HFF-Myc (cell line): ENCODE measurements around the gene MYBPC2.

ENCODE experiments used
- DNase-seq: peaks from one replicate; pipeline ENCODE4 v3.0.0-alpha.2; 2011; ENCODE audit warnings: low read depth; ENCODE audit errors: extremely low read depth
- H3K4me3 ChIP-seq: replicated peaks from 2 replicates; pipeline ENCODE4 v1.5.1; 2011; ENCODE audit warnings: low read depth, mild to moderate bottlenecking, control low read depth, low read length
- CTCF ChIP-seq: IDR thresholded peaks from 2 replicates; pipeline ENCODE4 v1.5.1; 2012; ENCODE audit warnings: mild to moderate bottlenecking, low read depth, low read length, control low read depth; ENCODE audit errors: missing control alignments

Gene MYBPC2

GRCh38 chr19:50501568-50502475, 69.1 kb downstream of the MYBPC2 start:
- H3K4me3 ChIP-seq, result no peak overlapping the region
- no peak for TF ChIP-seq CTCF
- DNase-seq, result no peak

- no peak for TF ChIP-seq CTCF
These were observed 73.3 kb downstream of the MYBPC2 start for GRCh38 chr19:50505856-50506611.

GRCh38 chr19:50506700-50507099, 74.0 kb downstream of the MYBPC2 start:
- no peak for DNase-seq
- no peak overlapping the region for H3K4me3 ChIP-seq
- no peak for TF ChIP-seq CTCF

More at GRCh38 chr19:50505856-50506611, 73.3 kb downstream of the MYBPC2 start:
- H3K4me3 ChIP-seq, result no peak overlapping the region
- no peak for DNase-seq

GRCh38 chr19:50507376-50507775, 74.7 kb downstream of the MYBPC2 start:
- H3K4me3 ChIP-seq, result no peak overlapping the region
- TF ChIP-seq CTCF, result no peak
- DNase-seq, result no peak

GRCh38 chr19:50508843-50509190, 76.1 kb downstream of the MYBPC2 start:
- no peak for DNase-seq
- no peak for TF ChIP-seq CTCF

GRCh38 chr19:50509366-50509765, 76.7 kb downstream of the MYBPC2 start:
- H3K4me3 ChIP-seq, result no peak overlapping the region
- DNase-seq, result no peak
- no peak for TF ChIP-seq CTCF

More at GRCh38 chr19:50508843-50509190, 76.1 kb downstream of the MYBPC2 start:
- no peak overlapping the region for H3K4me3 ChIP-seq
